GM18499 (cell line): Measurements from ENCODE around the gene ZNF469.

Experiments used
- ATAC-seq: cut with Tn5 transposase; IDR thresholded peaks from one replicate; pipeline ENCODE4 v1.9.1; 2021; ENCODE audit warnings: moderate number of reproducible peaks; ENCODE audit not compliant: insufficient read depth, unreplicated experiment

The ZNF469 gene

GRCh38 chr16:88345721-88346560 lies 36.8 kb upstream of the ZNF469 start:
- ATAC-seq: no peak

- ATAC-seq: no peak
Measured at GRCh38 chr16:88346680-88347505, 35.9 kb upstream of the ZNF469 start.

- ATAC-seq: no peak
Measured at GRCh38 chr16:88347656-88348376, 34.9 kb upstream of the ZNF469 start.

GRCh38 chr16:88348377-88349152 lies 34.2 kb upstream of the ZNF469 start:
- no peak for ATAC-seq

- no peak for ATAC-seq
Measured at GRCh38 chr16:88349153-88349902, 33.4 kb upstream of the ZNF469 start.

GRCh38 chr16:88349903-88350900 lies 32.6 kb upstream of the ZNF469 start:
- ATAC-seq: no peak

- ATAC-seq: no peak
Measured at GRCh38 chr16:88350922-88351321, 31.8 kb upstream of the ZNF469 start.

- no peak for ATAC-seq
Measured at GRCh38 chr16:88351491-88352101, 31.2 kb upstream of the ZNF469 start.

GRCh38 chr16:88352261-88353200 lies 30.2 kb upstream of the ZNF469 start:
- ATAC-seq: no peak

GRCh38 chr16:88353232-88353631 lies 29.5 kb upstream of the ZNF469 start:
- ATAC-seq: no peak

- no peak for ATAC-seq
Measured at GRCh38 chr16:88353691-88354090, 29.1 kb upstream of the ZNF469 start.

- no peak for ATAC-seq
Measured at GRCh38 chr16:88354229-88355092, 28.3 kb upstream of the ZNF469 start.

GRCh38 chr16:88355093-88355388 lies 27.7 kb upstream of the ZNF469 start:
- ATAC-seq: no peak

GRCh38 chr16:88355389-88356123 lies 27.2 kb upstream of the ZNF469 start:
- no peak for ATAC-seq

- ATAC-seq: no peak
Measured at GRCh38 chr16:88356124-88356726, 26.5 kb upstream of the ZNF469 start.
